A673 (cell line): ENCODE data around the gene TMEM18. TPM values are rescaled to one million over a fixed set of nuclear protein-coding genes. Genes with fewer than 3 reads are reported as not detected.

Source experiments
- BruUV-seq: library from RNA; stranded (reverse); fragments of 400-500 nt; replicated peaks from 2 replicates; lab custom pipeline; 2021; lab: Mats Ljungman, UMichigan
- CTCF ChIA-PET: fragments of 300-600 bp; sonication (Branson Sonifier 250); formaldehyde crosslinking; loops from one replicate; lab custom pipeline; 2022; ENCODE audit warnings: antibody characterized with exemption; lab: Charles Lee
- POLR2A ChIA-PET: fragments of 300-600 bp; sonication (Branson Sonifier 250); formaldehyde crosslinking; loops from one replicate; lab custom pipeline; 2022; ENCODE audit warnings: antibody characterized with exemption; ENCODE audit not compliant: low non-redundant PET; lab: Charles Lee
- DNase-seq: peaks from one replicate; pipeline ENCODE4 v3.0.0-alpha.2; 2015; ENCODE audit warnings: low spot score
- H3K27ac ChIP-seq: fragments of 200-600 bp; sonication (generic); 2 replicates; pipeline ENCODE4 v1.5.1; 2016; ENCODE audit warnings: mixed run types, low read depth, mild to moderate bottlenecking, mixed read lengths, antibody characterized with exemption, low read length; ENCODE audit not compliant: poor library complexity, severe bottlenecking
- H3K27me3 ChIP-seq: fragments of 200-600 bp; sonication (generic); replicated peaks from 2 replicates; pipeline ENCODE4 v1.6.1; 2017; ENCODE audit warnings: mixed run types, low read depth, mild to moderate bottlenecking, mixed read lengths, antibody characterized with exemption, low read length; ENCODE audit not compliant: insufficient read depth, poor library complexity
- H3K36me3 ChIP-seq: fragments of 200-600 bp; sonication (generic); 2 replicates; pipeline ENCODE4 v1.6.1; 2016; ENCODE audit warnings: mixed run types, mild to moderate bottlenecking, mixed read lengths, antibody characterized with exemption, low read length; ENCODE audit not compliant: insufficient read depth, poor library complexity, severe bottlenecking
- H3K4me1 ChIP-seq: fragments of 200-600 bp; sonication (generic); 2 replicates; pipeline ENCODE4 v1.6.1; 2017; ENCODE audit warnings: mixed run types, mild to moderate bottlenecking, mixed read lengths, antibody characterized with exemption, low read length; ENCODE audit not compliant: insufficient read depth, poor library complexity, severe bottlenecking
- H3K4me3 ChIP-seq: fragments of 200-600 bp; sonication (generic); 2 replicates; pipeline ENCODE4 v1.5.1; 2016; ENCODE audit warnings: low read depth, mixed run types, mild to moderate bottlenecking, mixed read lengths, low read length; ENCODE audit not compliant: poor library complexity, severe bottlenecking
- H3K9me3 ChIP-seq: fragments of 200-600 bp; sonication (generic); 2 replicates; pipeline ENCODE4 v1.6.1; 2016; ENCODE audit warnings: mixed run types, low read depth, mild to moderate bottlenecking, mixed read lengths, antibody characterized with exemption, low read length; ENCODE audit not compliant: poor library complexity, severe bottlenecking
- EZH2 ChIP-seq: fragments of 200-600 bp; sonication (generic); IDR thresholded peaks from 2 replicates; pipeline ENCODE4 v1.6.1; 2017; ENCODE audit warnings: borderline replicate concordance, low read depth, mild to moderate bottlenecking, mixed read lengths, antibody characterized with exemption, low read length; ENCODE audit not compliant: poor library complexity, severe bottlenecking
- intact Hi-C: fragments of 100-400 bp; cut with micrococcal nuclease; formaldehyde crosslinking; loops from one replicate; pipeline ENCODE4 v1.10.0; 2022; ENCODE audit not compliant: unreplicated experiment
- total RNA-seq: library from RNA; stranded (reverse); gene quantifications from 2 replicates; pipeline ENCODE4 v1.2.3, GENCODE V29; 2021
- TF ChIP-seq, protein P1 (sequence below): fragments of 300-800, 200-600 bp; sonication (generic); conservative IDR thresholded peaks from 2 replicates; pipeline ENCODE4 v1.5.1; 2017; ENCODE audit warnings: low read depth, mild to moderate bottlenecking, antibody characterized with exemption, low read length, moderate library complexity, mixed read lengths

Gene TMEM18
- total RNA-seq, 1 experiment from 2014 or later = 29.0 TPM

GRCh38 chr2:623130-623922, 53.9 kb downstream of the TMEM18 start:
- intact Hi-C loops = no loop called here
- ChIA-PET POLR2A (no interaction called here), CTCF (no interaction called here)
- Histone ChIP-seq H3K4me1 (no peaks in the 10 kb centered on the region), H3K4me3 (no peak overlapping the region), H3K9me3 (no peaks in the 10 kb centered on the region), H3K27ac (no peak overlapping the region), H3K27me3 (no peaks in the 10 kb centered on the region), H3K36me3 (no peaks in the 10 kb centered on the region)
- no peak for DNase-seq
- BruUV-seq = no TSS peak
- TF ChIP-seq, protein P1, sequence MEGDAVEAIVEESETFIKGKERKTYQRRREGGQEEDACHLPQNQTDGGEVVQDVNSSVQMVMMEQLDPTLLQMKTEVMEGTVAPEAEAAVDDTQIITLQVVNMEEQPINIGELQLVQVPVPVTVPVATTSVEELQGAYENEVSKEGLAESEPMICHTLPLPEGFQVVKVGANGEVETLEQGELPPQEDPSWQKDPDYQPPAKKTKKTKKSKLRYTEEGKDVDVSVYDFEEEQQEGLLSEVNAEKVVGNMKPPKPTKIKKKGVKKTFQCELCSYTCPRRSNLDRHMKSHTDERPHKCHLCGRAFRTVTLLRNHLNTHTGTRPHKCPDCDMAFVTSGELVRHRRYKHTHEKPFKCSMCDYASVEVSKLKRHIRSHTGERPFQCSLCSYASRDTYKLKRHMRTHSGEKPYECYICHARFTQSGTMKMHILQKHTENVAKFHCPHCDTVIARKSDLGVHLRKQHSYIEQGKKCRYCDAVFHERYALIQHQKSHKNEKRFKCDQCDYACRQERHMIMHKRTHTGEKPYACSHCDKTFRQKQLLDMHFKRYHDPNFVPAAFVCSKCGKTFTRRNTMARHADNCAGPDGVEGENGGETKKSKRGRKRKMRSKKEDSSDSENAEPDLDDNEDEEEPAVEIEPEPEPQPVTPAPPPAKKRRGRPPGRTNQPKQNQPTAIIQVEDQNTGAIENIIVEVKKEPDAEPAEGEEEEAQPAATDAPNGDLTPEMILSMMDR = no peak
- TF ChIP-seq EZH2 = no peak

DNA sequence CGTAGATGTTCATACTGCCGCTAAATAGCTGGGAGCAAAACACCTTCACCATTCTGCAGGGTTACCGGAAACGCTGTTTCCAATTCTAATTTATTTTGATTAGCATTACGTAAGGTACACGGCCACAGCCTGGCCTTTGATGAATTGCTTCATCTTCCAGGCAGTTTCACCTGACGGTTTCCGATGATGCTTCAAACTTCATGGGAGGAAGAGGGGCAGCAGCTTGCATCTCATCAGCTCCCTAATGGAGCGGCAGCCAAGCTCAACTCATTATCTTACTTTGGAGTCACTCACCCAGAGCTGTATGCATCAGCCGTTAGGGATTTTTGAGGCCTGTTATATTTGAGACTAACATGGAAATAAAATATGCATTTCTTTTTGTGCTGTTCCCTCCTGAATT, 54.8 kb downstream of the TMEM18 start:
- ChIA-PET POLR2A (no interaction called here), CTCF (no interaction called here)

GRCh38 chr2:621303-622099, 55.7 kb downstream of the TMEM18 start:
- ChIA-PET POLR2A (no interaction called here), CTCF (no interaction called here)
- TF ChIP-seq, protein P1 = no peak
- TF ChIP-seq EZH2 = no peak
- no peak for DNase-seq
- no peak overlapping the region for H3K27ac ChIP-seq
- BruUV-seq = no TSS peak
- intact Hi-C loops = no loop called here
- no peaks in the 10 kb centered on the region for H3K9me3 ChIP-seq
- no peak overlapping the region for H3K4me3 ChIP-seq
- no peaks in the 10 kb centered on the region for H3K4me1 ChIP-seq
- H3K27me3 ChIP-seq = no peaks in the 10 kb centered on the region
- H3K36me3 ChIP-seq = no peaks in the 10 kb centered on the region

More for the DNA sequence above, 54.8 kb downstream of the TMEM18 start:
- intact Hi-C loops = no loop called here
- Histone ChIP-seq H3K4me1 (no peaks in the 10 kb centered on the region), H3K9me3 (no peaks in the 10 kb centered on the region), H3K4me3 (no peak overlapping the region), H3K27me3 (no peaks in the 10 kb centered on the region), H3K27ac (no peak overlapping the region), H3K36me3 (no peaks in the 10 kb centered on the region)
- TF ChIP-seq, protein P1 = no peak
- TF ChIP-seq EZH2 = no peak
- DNase-seq = no peak
- no TSS peak for BruUV-seq
